Measurements from ENCODE around the gene SRP19. TPM values are rescaled to one million over a fixed set of nuclear protein-coding genes. Genes with fewer than 3 reads are reported as not detected.

The SRP19 gene
- total RNA-seq, 1 donor from 2014 or later, result 50.6 TPM

- H3K4me3 Mint-ChIP-seq (ENCODE audit: unreplicated experiment), result no peak overlapping the region
- peaks cover 39% of the 10 kb centered on the region for H3K36me3 Mint-ChIP-seq (ENCODE audit: unreplicated experiment)
- H3K27ac Mint-ChIP-seq (ENCODE audit: unreplicated experiment), result no peak overlapping the region
- H3K27me3 Mint-ChIP-seq (ENCODE audit: unreplicated experiment), result no peaks in the 10 kb centered on the region
- H3K4me1 Mint-ChIP-seq (ENCODE audit: unreplicated experiment), result peaks cover 43% of the 10 kb centered on the region
- H3K9me3 Mint-ChIP-seq (ENCODE audit: unreplicated experiment), result no peaks in the 10 kb centered on the region
- TF ChIP-seq CTCF (IDR thresholded peaks at IDR 0.05), result no peak
- DNase-seq (ENCODE audit: extremely low spot score, unreplicated experiment), result no peak
Observed at GRCh38 chr5:112915831-112916230, 54.7 kb downstream of the SRP19 start.

GRCh38 chr5:112917453-112917995 lies 56.4 kb downstream of the SRP19 start:
- Mint-ChIP-seq H3K27ac (ENCODE audit: unreplicated experiment) (no peak overlapping the region), H3K36me3 (ENCODE audit: unreplicated experiment) (peaks cover 33% of the 10 kb centered on the region), H3K9me3 (ENCODE audit: unreplicated experiment) (no peaks in the 10 kb centered on the region), H3K4me3 (ENCODE audit: unreplicated experiment) (no peak overlapping the region), H3K27me3 (ENCODE audit: unreplicated experiment) (no peaks in the 10 kb centered on the region), H3K4me1 (ENCODE audit: unreplicated experiment) (peaks cover 44% of the 10 kb centered on the region)
- DNase-seq (ENCODE audit: extremely low spot score, unreplicated experiment), result no peak
- peak; percentile 21 for TF ChIP-seq CTCF (IDR thresholded peaks at IDR 0.05)

DNA sequence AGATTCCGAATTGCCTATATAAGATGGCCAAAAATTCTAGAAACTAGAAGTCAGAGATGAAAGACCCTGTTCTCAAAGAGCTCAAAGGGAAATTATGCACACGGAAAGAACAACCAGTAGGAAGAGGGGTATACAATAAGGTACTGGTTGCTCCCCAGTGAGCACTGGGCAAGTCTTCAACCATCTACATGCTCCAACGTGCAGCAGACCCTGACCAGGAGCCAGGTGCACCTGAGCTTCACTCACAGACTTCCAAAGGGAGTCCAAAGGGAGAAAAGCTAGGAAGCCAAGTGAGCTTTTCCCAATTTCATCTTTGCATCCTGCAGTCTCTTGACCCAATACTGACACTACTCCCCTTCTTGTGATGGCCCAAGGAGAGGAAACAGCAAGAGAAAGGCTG lies 57.0 kb downstream of the SRP19 start:
- Mint-ChIP-seq H3K27ac (ENCODE audit: unreplicated experiment) (no peak overlapping the region), H3K4me1 (ENCODE audit: unreplicated experiment) (peaks cover 41% of the 10 kb centered on the region), H3K27me3 (ENCODE audit: unreplicated experiment) (no peaks in the 10 kb centered on the region), H3K4me3 (ENCODE audit: unreplicated experiment) (no peak overlapping the region), H3K36me3 (ENCODE audit: unreplicated experiment) (peaks cover 33% of the 10 kb centered on the region), H3K9me3 (ENCODE audit: unreplicated experiment) (no peaks in the 10 kb centered on the region)
- DNase-seq (ENCODE audit: extremely low spot score, unreplicated experiment), result no peak
- no peak for TF ChIP-seq CTCF (IDR thresholded peaks at IDR 0.05)

- H3K27me3 Mint-ChIP-seq (ENCODE audit: unreplicated experiment), result no peaks in the 10 kb centered on the region
- H3K9me3 Mint-ChIP-seq (ENCODE audit: unreplicated experiment), result no peaks in the 10 kb centered on the region
- no peak overlapping the region for H3K4me3 Mint-ChIP-seq (ENCODE audit: unreplicated experiment)
- peaks cover 40% of the 10 kb centered on the region for H3K4me1 Mint-ChIP-seq (ENCODE audit: unreplicated experiment)
- no peak for TF ChIP-seq CTCF (IDR thresholded peaks at IDR 0.05)
- DNase-seq (ENCODE audit: extremely low spot score, unreplicated experiment), result no peak
- peaks cover 33% of the 10 kb centered on the region for H3K36me3 Mint-ChIP-seq (ENCODE audit: unreplicated experiment)
- H3K27ac Mint-ChIP-seq (ENCODE audit: unreplicated experiment), result no peak overlapping the region
Observed at GRCh38 chr5:112918679-112919078, 57.6 kb downstream of the SRP19 start.

Other genes with a start within 250 kb of the SRP19 start
- 36.3 and 36.9 TPM in 2 replicates for gene APC, start 123.4 kb upstream of the SRP19 start, total RNA-seq
- 66.4 and 73.8 TPM in 2 replicates for gene REEP5, start 60.9 kb downstream of the SRP19 start, total RNA-seq
- 39.7 and 45.6 TPM in 2 replicates for gene DCP2, start 115.5 kb downstream of the SRP19 start, total RNA-seq

All from osteocyte (in vitro differentiated cells).